GM18526 (cell line): Measurements from ENCODE around the gene SOX2.

ENCODE experiments used
- POLR2A ChIP-seq: IDR thresholded peaks from 3 replicates; pipeline ENCODE4 v1.6.1; 2011; ENCODE audit not compliant: insufficient read length; ENCODE audit errors: extremely low read depth

Gene SOX2

GRCh38 chr3:181757694-181758306, 46.1 kb downstream of the SOX2 start:
- TF ChIP-seq POLR2A, result no peak

GRCh38 chr3:181761906-181762305, 50.2 kb downstream of the SOX2 start:
- TF ChIP-seq POLR2A, result no peak
